KMS-11 (cell line): ENCODE measurements around the gene EEF1E1.

ENCODE experiments used
- H2AFZ ChIP-seq: fragments of 200-600 bp; sonication (generic); 2 replicates; pipeline ENCODE4 v1.6.1; 2016; ENCODE audit warnings: antibody characterized with exemption, mixed run types, low read depth
- H3K27ac ChIP-seq: fragments of 200-600 bp; sonication (generic); 2 replicates; pipeline ENCODE4 v1.6.1; 2016; ENCODE audit warnings: mild to moderate bottlenecking, mixed run types
- H3K27me3 ChIP-seq: fragments of 200-600 bp; sonication (generic); 2 replicates; pipeline ENCODE4 v1.6.1; 2017; ENCODE audit warnings: mild to moderate bottlenecking, low read depth, mixed run types, moderate library complexity; ENCODE audit not compliant: insufficient read depth
- H3K36me3 ChIP-seq: fragments of 200-600 bp; sonication (generic); 2 replicates; pipeline ENCODE4 v1.6.1; 2017; ENCODE audit warnings: mild to moderate bottlenecking, mixed run types; ENCODE audit not compliant: insufficient read depth
- H3K4me1 ChIP-seq: fragments of 200-600 bp; sonication (generic); 2 replicates; pipeline ENCODE4 v1.6.1; 2016; ENCODE audit warnings: mild to moderate bottlenecking, low read depth, mixed run types; ENCODE audit not compliant: poor library complexity, severe bottlenecking
- H3K4me2 ChIP-seq: fragments of 200-600 bp; sonication (generic); 2 replicates; pipeline ENCODE4 v1.7.0; 2016; ENCODE audit warnings: mild to moderate bottlenecking, mixed run types
- H3K4me3 ChIP-seq: fragments of 200-600 bp; sonication (generic); IDR thresholded peaks from 2 replicates; pipeline ENCODE4 v1.6.1; 2017; ENCODE audit warnings: low read depth, low read length, mixed read lengths; ENCODE audit not compliant: insufficient read depth
- H3K79me2 ChIP-seq: fragments of 200-600 bp; sonication (generic); 2 replicates; pipeline ENCODE4 v1.6.1; 2016; ENCODE audit warnings: low read depth, mixed run types; ENCODE audit not compliant: insufficient read depth
- H3K9ac ChIP-seq: fragments of 200-600 bp; sonication (generic); 2 replicates; pipeline ENCODE4 v1.6.1; 2016; ENCODE audit warnings: mild to moderate bottlenecking, mixed run types
- H4K20me1 ChIP-seq: fragments of 200-600 bp; sonication (generic); 2 replicates; pipeline ENCODE4 v1.6.1; 2016; ENCODE audit warnings: mild to moderate bottlenecking, mixed run types; ENCODE audit not compliant: insufficient read depth
- TF ChIP-seq, protein P1 (sequence below): fragments of 200-600 bp; sonication (generic); conservative IDR thresholded peaks from 2 replicates; pipeline ENCODE4 v1.6.1; 2017; ENCODE audit warnings: low read depth, mild to moderate bottlenecking, antibody characterized with exemption, low read length, moderate library complexity, mixed read lengths

EEF1E1 gene

DNA sequence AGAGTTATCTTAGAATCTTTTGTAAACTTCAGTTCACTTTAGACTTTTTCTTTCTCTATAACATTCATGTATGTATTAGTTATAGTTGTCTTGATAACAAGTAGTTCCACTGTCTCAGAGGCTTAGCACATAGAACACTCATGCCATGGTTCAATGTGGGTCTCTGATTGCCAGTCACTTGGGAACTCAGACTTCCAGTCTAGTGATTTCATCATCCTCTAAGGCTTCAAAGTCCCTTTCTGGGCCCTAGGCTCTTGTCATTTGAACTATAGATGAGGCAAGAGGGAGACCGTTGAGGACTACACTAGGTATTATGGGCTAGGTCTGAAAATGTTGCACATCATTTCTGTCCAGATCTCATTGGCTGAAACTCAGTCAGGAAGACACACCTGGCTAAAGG, 8.4 kb upstream of the EEF1E1 start:
- no peaks in the 10 kb centered on the region for H4K20me1 ChIP-seq
- H3K27me3 ChIP-seq, result no peaks in the 10 kb centered on the region
- no peaks in the 10 kb centered on the region for H3K79me2 ChIP-seq
- H3K4me3 ChIP-seq, result no peak overlapping the region
- TF ChIP-seq, protein P1, sequence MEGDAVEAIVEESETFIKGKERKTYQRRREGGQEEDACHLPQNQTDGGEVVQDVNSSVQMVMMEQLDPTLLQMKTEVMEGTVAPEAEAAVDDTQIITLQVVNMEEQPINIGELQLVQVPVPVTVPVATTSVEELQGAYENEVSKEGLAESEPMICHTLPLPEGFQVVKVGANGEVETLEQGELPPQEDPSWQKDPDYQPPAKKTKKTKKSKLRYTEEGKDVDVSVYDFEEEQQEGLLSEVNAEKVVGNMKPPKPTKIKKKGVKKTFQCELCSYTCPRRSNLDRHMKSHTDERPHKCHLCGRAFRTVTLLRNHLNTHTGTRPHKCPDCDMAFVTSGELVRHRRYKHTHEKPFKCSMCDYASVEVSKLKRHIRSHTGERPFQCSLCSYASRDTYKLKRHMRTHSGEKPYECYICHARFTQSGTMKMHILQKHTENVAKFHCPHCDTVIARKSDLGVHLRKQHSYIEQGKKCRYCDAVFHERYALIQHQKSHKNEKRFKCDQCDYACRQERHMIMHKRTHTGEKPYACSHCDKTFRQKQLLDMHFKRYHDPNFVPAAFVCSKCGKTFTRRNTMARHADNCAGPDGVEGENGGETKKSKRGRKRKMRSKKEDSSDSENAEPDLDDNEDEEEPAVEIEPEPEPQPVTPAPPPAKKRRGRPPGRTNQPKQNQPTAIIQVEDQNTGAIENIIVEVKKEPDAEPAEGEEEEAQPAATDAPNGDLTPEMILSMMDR, result no peak
- no peak overlapping the region for H3K4me2 ChIP-seq
- no peaks in the 10 kb centered on the region for H3K36me3 ChIP-seq
- no peaks in the 10 kb centered on the region for H3K4me1 ChIP-seq
- no peak overlapping the region for H3K9ac ChIP-seq
- H3K27ac ChIP-seq, result no peak overlapping the region
- H2AFZ ChIP-seq, result no peak overlapping the region

DNA sequence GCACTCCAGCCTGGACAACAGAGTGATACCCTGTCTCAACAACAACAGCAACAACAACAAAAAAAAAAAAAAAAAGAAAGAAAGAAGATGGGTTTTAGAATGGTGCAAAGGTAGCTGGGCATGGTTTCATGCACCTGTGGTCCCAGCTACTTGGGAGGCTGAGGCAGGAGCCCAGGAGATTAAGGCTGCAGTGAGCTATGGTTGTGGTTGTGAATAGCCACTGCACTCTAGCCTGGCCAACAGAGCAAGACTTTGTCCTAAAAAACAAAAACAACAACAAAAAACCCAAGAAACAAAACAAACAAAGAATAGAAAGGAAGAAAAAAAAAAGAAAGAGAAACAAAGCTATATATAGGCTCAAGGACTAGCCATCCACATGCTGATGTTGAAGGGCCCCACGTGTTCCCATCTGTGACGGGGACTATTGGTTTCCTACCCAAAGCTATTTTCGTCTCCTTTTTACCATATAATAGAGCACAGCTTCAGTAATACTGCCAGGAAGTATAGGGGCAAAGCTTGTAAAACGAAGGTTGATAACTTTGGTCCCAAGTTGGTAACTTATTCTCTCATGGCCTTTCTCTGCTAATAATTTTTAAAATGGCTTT, 7.9 kb upstream of the EEF1E1 start:
- no peak overlapping the region for H3K4me2 ChIP-seq
- no peaks in the 10 kb centered on the region for H3K4me1 ChIP-seq
- no peaks in the 10 kb centered on the region for H3K36me3 ChIP-seq
- TF ChIP-seq, protein P1, result no peak
- no peak overlapping the region for H3K9ac ChIP-seq
- no peaks in the 10 kb centered on the region for H3K79me2 ChIP-seq
- H2AFZ ChIP-seq, result no peak overlapping the region
- no peak overlapping the region for H3K27ac ChIP-seq
- no peaks in the 10 kb centered on the region for H4K20me1 ChIP-seq
- H3K4me3 ChIP-seq, result no peak overlapping the region
- H3K27me3 ChIP-seq, result no peaks in the 10 kb centered on the region

DNA sequence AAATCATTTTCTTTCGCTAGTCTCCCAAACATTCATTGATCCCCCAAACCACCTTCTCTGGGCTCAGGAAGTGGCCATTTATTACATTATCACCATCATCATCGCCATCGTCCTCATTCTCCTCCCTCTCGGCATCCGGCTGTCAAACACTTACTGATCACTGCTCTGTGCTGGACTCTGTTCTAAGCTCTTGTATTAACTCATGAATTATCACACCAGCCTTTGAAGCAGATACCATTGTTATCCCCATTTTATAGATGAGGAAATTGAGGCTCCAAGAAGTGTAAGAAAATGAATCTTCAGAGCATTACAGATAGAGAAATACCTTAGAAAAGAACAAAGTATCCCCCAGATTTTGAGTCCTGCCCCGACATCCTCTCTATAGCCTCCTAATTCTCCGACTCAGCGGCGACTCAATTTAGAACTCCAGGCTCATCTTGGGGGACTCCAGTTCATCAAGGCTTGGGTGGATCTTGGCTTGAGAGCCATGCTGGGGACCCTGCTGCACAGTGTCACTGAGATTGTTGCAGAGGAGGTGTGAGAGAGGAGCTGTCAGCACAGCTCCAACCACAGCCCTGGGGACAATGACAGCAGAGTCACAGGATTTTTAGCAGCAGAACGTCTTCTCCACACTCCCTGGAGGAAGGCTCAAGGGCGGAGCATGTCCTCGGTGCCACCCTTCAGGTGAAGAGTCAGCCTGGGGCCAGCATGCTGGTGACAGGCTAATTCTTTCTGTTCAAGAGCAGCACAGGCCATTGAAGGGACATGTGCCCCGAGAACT, 6.6 kb upstream of the EEF1E1 start:
- Histone ChIP-seq H3K4me3 (no peak overlapping the region), H4K20me1 (no peaks in the 10 kb centered on the region), H3K4me1 (no peaks in the 10 kb centered on the region), H3K79me2 (no peaks in the 10 kb centered on the region), H3K27me3 (no peaks in the 10 kb centered on the region), H3K27ac (no peak overlapping the region), H3K36me3 (no peaks in the 10 kb centered on the region), H3K9ac (no peak overlapping the region), H3K4me2 (no peak overlapping the region), H2AFZ (no peak overlapping the region)
- TF ChIP-seq, protein P1, result no peak

DNA sequence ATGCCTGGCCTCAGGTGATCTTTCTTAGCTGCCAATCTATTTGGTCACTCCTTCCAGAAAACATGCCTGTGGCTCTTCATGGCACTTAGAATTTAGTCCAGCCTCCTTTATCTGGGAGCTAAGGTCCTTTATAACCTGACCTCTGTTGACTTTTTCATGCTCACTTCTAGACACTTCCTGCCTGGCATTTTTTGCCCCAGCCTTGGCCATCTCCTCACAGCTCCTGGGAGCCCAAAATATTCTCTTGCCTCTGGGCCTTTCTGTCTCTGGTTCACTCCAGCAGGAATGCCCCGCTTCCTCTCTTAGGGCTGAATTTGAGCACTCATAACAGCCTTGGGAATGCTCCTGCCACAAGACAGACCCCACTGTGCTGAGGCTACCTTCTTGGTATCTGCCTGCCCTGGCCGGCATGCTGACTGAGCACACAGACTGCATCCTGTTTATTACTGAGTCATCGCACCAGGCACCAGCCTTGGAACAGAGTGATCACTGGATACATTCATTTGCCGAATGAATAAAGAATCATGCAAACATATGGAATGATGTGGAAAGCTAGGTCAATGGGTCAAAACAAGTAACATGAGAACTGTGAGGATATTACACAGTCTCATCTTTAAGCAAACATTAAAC, 5.8 kb upstream of the EEF1E1 start:
- Histone ChIP-seq H3K79me2 (no peaks in the 10 kb centered on the region), H3K27me3 (no peaks in the 10 kb centered on the region), H4K20me1 (no peaks in the 10 kb centered on the region), H3K9ac (no peak overlapping the region), H3K27ac (no peak overlapping the region), H3K36me3 (no peaks in the 10 kb centered on the region), H3K4me3 (no peak overlapping the region), H2AFZ (no peak overlapping the region), H3K4me2 (no peak overlapping the region), H3K4me1 (no peaks in the 10 kb centered on the region)
- TF ChIP-seq, protein P1, result no peak
